ENCODE measurements around the gene EEF1AKMT4.

Gene EEF1AKMT4

DNA sequence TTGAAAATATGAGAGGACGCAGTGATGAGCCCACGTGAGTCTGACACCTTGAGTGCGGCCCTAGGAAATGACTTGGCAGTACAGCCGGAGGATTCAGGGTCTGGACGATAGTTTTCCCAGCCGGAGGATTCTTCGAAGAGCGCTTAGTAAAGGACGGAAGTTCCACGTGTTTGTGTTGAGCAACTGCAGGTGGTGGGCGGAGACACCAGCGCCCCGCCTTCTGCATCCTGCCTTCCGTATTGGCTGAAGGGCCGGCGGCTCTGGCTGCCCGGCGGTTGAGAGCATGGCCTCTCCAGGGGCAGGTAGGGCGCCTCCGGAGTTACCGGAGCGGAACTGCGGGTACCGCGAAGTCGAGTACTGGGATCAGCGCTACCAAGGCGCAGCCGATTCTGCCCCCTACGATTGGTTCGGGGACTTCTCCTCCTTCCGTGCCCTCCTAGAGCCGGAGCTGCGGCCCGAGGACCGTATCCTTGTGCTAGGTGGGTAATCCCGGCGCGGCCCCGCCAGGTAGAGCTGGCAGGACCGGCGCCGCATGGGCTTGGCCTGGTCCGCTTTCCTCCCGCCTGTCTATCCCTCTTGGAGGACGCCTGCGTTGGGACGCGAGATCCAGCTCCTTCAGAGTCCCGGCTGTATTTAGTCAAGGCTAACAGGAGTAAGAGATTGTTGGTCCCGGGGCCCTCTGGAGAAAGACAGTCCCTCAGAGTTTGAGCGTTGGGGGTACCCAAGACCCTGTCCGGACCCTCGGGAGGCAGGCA lies at the start of gene EEF1AKMT4:
Gene EEF1AKMT4, plus strand, starts transcription at position 261 of the 755 bp plus-strand sequence. Its CDS starts 23 bp downstream, at position 284.
- peak; percentile 98 for DNase-seq

DNA sequence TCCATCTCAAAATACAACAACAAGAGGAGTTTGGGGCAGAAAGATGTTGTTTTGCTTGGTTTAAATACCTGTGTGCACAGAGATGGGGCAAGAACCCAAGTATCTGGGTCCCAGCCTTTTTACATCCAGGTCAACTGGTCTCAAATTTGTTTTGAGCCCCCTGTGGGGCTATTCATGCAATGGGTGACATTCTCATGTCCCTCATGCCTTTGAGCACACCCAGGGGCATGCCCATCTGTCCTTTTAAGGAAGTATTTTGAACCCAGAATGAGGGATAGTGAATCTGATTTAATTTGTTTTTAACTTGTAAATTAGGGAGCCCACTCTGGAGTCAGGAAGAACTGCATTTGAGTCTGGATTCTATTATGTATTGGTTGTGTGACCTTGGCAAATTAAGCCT lies 48.6 kb upstream of the EEF1AKMT4 start:
- DNase-seq, result no peak

DNA sequence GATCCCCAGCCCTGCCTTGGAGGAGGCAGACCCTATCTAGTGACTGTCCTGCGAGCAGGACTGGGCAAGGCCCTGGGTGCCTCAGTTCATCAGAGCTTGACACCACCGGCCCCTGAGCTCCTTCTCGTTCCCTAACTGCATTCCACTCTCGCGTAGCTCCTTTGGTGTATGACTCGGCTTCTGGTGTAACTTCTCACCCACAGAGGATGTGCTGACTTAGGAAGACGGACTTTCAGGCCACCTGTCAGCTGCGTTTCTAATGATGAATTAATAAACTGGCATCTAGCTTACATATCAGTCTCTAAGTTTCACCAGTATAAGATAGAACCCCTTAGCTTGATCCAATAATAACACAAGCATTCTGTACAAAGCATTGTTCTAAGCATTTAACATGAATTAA lies 45.9 kb upstream of the EEF1AKMT4 start:
- DNase-seq, result no peak

DNA sequence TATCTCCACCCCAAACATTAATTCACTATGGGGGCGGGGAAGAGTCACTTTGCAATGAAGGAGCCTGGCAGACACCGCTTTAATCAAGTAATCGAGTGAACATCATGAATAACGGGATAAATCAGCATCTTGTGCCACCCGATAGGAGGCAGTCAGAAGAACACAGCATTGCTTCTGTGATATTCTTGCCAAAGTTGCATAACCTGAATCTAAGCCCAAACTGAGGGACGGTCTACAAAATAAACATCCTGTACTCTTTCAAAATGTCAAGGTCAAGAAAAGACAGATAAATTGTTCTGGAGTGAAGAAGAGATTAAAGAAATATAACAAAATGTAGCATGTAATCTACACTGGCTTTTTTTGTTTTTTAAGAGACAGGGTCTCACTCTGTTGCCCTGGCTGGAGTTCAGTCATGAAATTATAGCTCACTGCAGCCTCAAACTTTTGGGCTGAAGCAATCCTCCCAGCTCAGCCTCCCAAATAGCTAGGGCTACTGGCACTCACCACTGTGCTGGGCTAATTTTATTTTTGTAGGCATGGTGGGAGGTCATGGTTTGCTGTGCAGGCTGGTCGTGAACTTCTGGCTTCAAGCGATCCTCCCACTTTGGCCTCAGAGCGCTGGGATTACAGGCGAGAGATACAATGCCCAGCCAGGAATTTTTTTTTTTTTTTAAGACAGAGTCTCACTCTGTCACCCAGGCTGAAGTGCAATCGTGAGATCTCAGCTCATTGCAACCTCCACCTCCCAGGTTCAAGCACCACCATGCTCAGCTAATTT lies 40.1 kb upstream of the EEF1AKMT4 start:
- no peak for DNase-seq

DNA sequence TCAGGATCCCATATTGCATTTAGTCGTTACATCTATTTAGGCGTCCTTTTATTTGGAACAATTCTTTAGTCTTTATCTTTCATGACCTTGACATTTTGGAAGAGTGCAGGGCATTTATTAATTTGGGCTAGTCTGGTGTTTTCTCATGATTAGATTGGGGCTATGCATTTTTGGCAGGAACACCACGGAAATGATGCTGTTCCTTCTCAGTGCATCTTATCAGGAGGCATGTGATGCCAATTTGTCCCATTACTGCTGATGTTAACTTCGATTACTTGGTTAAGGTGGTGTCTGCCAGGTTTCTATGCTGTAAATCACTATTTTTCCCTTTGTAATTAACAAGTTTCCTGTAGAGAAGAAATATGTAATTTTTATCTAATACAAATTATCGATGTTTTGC lies 38.2 kb upstream of the EEF1AKMT4 start:
- no peak for DNase-seq

DNA sequence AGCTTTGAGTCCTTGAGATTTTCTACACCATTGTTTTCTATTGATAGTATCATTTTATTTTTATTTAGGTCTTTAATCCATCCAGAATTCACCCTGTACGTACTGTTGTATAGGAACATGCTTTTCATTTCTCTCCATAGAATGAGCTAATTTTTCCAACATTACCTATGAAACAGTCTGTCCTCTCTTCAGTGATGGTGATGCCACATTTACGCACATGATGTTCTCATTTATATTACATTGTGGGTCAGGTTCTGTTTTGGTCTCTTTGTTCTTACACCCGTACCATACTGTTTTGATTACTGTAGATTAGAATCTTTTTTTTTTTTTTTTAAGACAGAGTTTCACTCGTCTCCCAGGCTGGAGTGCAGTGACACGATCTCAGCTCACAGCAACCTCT lies 37.8 kb upstream of the EEF1AKMT4 start:
- DNase-seq, result no peak

DNA sequence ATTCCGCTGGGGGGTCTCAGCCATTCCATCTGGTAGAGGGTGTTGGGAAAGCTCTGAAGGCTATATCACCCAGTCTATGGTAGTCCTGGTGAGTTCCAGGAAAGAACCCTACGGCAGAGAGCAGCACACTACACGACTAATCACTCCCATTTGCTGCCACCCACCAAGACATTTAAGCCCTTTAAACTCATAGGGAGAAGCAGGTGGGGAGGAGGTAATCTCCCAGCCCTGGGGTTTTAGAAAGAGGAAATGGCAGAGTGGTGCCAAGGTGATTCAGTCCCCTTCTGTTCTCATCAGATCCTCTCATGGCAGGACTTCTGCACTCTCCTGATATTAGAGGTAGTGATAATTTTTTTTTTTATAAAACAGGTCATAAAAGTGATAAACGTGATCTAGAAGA lies 30.7 kb upstream of the EEF1AKMT4 start:
- no peak for DNase-seq

DNA sequence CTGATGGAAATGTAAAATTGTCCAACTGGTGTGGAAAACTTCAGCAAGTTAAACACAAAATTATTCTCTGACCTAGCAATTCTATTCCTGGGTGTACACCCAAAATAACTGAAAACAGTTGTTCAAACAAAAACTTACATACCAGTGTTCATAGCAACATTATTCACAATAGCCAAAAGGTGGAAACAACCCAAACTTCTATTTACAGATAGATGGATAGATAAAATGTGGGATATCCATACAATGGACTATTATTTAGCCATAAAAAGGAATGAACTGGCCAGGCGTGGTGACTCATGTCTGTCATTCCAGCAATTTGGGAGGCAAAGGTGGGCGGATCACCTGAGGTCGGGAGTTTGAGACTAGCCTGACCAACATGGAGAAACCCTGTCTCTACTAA lies 27.0 kb upstream of the EEF1AKMT4 start:
- DNase-seq, result no peak

DNA sequence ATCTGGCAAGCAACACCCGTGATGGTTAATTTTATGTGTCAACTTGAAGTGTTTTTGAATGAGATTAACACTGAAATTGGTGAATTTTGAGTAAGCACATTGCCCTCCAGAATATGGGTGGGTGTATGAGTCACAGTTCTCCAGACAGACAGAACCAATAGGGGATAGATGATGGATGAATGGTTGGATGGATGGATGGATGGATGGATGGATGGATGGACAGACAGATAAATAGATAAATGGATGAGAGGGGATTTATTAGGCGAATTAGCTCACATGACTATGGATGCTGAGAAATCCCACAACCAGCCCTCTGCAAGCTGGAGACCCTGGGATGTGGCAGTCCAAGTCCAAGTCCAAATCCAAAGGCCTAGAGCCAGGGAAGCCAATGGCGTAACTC lies 25.5 kb upstream of the EEF1AKMT4 start:
- DNase-seq, result no peak

DNA sequence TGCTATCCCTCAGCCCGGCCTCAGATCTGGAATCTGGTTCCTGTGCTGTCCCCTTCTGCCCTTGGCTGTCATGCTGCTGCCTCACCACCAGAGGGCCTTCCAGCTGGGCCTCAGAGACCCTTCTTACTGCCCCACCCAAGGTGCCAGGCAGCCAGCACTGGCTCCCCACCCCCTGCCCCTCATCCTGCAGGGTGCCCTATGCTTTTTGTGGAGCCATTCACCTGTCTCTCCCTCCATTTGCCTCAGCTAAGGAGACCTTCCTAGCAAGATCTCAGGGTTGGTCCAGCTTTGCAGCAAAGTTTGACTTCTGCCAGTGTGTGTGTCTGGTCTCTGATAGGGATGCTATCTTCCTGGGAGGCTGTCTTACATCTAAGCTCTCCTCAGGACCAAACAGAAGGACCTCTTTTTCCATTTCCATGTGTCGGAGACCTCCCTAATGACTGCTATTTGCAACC lies 22.0 kb upstream of the EEF1AKMT4 start:
- DNase-seq, result peak; percentile 9

DNA sequence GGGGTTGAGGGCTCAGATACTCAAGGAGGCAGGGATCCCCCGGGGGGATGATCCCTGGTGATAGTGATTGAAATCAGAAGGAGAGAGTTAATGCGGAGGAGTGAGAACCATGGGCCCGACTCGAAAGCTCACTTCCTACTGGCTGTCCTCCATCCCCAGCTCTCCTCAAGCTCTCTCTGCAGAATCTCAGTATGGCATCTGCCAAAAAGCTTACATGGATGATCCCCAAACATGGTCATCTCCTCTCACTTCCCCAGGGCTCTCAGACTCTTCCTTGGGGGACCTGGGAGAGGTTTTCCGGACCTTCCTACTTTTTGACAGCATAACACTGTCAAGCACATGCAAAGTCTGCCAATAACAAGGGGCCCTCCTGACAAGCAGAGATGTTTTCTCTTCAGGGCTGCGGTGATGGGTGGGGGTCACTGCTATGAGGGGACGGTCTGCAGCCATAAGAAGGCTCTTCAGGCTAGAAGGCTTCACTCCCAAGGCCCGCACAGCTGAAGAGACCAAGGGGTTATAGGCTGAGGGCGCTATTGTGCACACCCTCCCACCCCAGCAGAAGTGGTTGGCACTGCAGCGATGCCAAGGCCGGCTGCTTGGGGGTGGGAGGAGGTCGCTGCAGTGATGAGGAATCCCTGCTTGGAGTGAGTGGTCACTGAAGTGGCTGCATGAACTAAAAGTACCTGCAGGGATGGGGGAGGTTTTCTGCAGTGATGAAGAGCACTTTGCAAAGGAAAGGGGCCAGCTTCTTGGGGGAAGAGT lies 20.9 kb upstream of the EEF1AKMT4 start:
- no peak for DNase-seq

DNA sequence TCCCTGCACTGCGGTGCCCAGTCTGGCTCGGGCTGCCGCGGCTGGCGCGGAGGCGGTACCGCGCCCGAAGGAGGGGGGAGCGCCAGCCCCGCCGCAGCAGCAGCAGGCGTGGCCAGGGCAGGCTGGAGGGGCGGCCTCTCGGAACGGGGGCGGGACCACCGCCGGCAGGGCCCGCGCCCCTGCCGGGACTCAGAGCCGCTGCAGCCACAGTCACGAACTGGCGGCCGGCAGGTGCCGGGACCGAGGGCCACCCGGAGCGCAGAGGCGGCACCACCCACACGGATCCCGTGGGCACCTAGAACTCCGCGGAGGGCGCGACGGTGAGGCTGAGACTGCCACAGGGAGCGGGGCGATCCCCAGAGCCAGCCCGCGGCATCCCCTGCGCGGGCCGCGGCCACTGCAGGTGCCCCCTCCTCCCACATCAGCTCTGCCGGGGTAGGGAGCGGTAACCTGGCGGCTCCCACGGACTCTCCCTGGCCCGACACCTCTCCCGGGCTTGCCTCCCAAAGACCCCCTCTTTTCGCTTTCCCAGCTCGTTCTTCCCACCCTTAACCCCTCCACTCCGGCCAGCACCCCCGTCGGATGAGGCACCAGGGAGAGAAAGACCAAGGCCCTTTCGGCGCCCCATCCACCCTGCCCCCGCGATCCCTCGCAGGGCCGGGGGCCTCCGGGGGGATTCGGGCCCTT lies 19.9 kb upstream of the EEF1AKMT4 start, which contains the start of gene VWA5B2:
Gene VWA5B2, plus strand, starts transcription at position 192 of the 687 bp plus-strand sequence. CDS start 944 bp downstream, outside the sequence.
- no peak for DNase-seq

DNA sequence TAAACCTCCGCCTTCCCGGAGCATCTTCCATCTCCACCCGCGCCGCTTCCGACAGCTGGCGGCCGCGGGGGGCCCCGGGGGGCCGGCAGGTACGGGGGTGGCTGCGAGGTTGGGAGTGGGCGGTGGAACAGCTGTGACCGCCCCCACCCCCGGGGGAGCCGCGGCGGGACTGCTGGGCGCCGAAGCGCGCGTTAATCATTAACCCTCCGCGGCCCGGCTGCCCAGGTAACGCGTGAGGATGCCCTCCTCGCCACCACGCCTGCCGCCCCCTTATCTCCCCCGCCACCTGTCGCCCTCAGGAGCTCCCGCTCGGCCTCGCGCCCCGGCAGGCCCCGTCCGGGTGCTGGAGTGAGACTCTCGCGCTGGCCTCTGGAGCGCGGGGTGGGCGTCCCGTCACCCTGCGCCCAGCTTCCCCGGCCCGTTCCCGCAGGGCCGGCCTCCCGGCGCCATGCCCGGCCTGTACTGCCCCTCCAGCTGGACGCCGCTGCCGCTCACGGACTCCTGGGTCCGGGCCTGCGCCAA lies 19.3 kb upstream of the EEF1AKMT4 start:
- DNase-seq, result no peak

DNA sequence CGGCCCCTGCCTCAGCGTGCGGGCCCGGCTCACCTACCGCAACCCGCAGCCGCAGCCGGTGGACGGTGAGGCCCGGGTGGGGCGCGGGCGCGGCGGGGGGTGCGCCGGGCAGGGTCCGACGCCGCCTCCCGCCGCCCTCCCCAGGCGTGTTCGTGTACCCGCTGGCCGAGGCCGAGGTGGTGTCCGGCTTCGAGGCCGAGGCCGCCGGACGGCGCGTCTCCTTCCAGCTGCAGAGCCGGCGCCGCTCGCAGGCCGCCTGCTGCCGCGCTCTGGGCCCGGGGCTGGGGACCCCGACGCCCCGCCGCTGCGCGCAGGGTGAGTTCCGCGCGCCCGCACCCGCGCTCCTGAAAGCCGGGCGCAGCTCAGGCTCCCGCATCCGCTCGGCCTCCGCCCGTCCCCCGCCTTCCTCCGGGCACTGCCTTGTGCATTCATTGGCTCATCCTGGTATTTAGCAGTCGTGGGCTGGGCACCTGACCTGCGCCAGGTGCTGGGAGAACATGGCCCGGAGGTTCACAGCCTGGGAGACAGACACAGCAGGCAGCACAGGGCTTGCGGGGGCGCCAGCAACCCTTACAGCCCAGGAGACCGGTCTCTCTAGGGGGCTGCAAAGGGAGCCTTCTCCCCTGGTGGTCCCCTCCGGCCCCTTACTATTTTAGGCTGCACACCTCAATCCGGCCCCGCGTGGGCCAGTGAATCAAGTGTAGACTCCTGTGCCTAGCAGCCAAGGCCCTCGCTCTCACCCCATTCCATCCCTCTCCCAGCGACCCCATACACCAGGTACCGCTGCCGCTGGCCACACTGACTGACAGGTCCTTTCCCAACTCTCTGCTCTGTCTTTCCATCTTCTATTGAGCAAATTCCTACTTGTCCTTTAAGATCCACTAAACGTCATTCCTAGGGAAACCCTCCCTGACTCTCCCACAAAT lies 18.6 kb upstream of the EEF1AKMT4 start:
- no peak for DNase-seq

DNA sequence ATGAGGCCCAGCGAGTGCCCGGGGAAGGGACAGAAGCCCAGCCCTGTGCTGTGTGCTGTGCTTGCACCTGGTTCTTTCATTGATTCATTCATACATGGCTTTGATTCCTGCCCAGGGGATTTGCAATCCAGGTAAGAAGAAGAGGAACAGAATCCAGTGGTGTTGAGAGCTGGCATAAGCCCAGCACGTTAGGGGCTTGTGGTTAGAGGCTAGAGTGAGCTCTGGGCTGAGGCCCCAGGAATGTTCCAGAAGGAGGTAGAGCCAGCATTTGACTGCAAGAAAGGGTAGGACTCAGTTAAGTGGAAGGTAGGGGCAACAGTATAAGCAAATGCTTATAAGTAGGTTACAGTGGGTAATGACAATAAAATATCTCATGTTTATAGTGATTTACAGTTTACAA lies 17.8 kb upstream of the EEF1AKMT4 start:
- no peak for DNase-seq

DNA sequence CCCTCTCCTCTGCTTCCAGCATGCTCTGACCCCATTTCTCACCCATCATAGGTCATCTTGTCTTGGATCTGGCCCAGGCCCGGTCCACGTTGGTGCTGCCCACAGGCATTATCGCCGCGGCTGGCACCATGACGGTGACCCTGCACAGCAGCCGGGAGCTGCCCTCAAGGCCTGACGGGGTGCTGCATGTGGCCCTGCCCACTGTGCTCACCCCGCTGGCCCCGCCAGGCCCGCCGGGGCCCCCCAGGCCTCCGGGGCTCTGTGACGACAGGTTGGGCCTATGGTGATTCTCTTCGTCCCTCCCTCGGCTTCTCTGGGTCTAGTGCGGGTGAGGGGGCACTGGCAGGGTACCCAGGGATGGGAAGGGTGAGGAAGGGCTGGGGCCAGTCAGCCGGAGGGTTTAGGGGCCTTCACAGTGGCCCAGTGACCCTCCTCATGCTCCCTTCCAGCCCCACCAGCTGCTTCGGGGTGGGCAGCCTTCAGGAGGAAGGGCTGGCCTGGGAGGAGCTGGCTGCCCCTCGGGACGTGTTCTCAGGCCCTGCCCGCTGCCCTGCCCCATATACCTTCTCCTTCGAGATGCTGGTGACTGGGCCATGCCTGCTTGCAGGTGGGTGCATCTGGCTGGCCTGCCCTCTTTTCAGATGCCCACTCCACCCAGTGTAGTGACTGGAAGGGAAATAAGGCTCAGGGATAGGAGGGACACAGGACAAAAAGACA lies 16.2 kb upstream of the EEF1AKMT4 start:
- no peak for DNase-seq

DNA sequence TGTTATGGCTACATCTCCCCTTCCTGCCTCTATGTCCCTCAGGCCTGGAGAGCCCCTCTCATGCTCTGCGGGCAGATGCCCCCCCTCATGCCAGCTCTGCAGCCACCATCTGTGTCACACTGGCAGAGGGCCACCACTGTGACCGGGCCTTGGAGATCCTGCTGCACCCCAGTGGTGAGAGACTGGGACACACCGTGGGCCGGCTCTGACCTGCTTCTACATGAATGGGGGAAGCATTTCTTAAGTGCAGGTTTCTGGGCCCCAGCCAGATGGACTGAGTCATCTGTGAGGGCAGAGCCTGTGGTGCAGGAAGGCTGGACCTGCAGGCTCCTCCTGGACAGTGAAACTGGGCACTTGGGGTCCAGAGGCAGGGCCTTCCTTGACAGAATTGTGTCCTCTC lies 15.2 kb upstream of the EEF1AKMT4 start:
- peak; percentile 27 for DNase-seq

DNA sequence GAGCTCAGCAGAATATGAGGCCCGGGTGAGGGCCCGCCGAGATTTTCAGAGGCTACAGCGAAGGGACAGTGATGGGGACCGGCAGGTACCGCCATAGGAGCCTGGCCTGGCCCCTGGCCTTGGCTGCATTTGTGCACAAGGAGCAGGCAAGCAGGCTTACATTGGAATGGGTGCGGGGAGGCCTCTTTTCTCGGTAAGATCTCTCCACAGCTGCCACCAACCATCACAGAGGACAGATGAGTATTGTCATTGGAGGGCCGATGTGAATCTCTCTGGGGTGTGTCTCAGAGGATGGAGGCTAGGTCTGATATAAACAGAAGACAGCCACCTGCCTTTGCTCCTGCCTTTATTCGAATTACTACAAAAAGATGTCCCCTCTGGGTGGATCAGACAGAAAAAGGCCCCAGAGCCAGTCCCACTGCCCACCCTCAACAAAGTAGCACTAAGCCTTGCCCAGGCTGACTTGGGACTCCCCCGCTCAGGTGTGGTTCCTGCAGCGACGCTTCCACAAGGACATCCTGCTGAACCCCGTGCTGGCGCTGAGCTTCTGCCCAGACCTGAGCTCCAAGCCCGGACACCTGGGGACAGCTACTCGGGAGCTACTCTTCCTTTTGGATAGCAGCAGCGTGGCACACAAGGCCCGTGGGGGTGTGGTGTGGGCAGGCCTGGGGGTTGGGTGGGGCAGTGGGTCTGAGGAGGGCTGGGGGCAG lies 14.6 kb upstream of the EEF1AKMT4 start:
- DNase-seq, result no peak

DNA sequence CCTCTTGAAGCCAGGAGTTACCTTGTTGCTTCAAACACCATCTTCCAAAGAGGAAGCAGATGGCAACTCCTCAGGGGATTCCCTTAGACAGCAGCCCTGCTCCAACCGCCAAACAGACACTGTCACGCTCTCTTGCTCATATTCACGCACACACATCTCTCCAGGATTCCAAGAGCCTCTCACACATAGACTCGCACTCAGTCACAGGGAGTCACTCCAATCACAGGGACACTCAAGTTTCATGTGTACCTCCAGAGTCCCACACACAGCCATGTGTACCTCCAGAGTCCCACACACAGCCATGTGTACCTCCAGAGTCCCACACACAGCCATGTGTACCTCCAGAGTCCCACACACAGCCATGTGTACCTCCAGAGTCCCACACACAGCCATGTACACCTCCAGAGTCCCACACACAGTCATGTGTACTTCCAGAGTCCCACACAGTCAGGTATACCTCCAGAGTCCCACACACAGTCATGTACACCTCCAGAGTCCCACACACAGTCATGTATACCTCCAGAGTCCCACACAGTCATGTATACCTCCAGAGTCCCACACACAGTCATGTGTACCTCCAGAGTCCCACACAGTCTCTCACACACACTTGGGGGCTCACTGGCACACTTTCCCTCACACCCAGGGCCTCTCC lies 14.0 kb upstream of the EEF1AKMT4 start:
- DNase-seq, result no peak

DNA sequence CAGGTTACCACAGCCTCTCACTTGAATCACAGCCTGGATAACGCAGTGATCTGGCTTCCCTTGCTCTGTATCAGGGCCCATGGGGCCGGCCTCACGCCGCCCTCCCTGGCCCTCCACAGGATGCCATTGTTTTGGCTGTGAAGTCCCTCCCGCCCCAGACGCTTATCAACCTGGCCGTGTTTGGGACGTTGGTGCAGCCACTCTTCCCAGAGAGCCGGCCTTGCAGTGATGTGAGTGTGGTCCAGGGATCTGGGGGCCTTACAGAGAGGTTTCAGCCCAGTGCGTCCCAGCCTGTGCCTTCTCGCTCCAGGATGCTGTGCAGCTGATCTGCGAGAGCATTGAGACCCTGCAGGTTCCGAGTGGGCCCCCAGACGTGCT lies 13.4 kb upstream of the EEF1AKMT4 start:
- DNase-seq, result no peak
